Neuron (in vitro differentiated cells): ENCODE results near the gene AATK.

Experiments
- H2AFZ ChIP-seq: one replicate; pipeline ENCODE4 v1.6.1; 2013; ENCODE audit warnings: low read depth, mild to moderate bottlenecking, inconsistent platforms, low read length, moderate library complexity
- H3K27me3 ChIP-seq: one replicate; pipeline ENCODE4 v1.6.1; 2013; ENCODE audit warnings: low read length; ENCODE audit not compliant: insufficient read depth
- H3K36me3 ChIP-seq: one replicate; pipeline ENCODE4 v1.6.1; 2013; ENCODE audit warnings: low read length; ENCODE audit not compliant: insufficient read depth
- H3K4me1 ChIP-seq: one replicate; pipeline ENCODE4 v1.6.1; 2013; ENCODE audit warnings: low read length; ENCODE audit not compliant: insufficient read depth
- H3K4me3 ChIP-seq: 2 replicates; pipeline ENCODE4 v1.5.1; 2013; ENCODE audit warnings: mild to moderate bottlenecking, low read length, moderate library complexity
- H3K9me3 ChIP-seq: one replicate; pipeline ENCODE4 v1.6.1; 2013; ENCODE audit warnings: low read length

AATK gene

DNA sequence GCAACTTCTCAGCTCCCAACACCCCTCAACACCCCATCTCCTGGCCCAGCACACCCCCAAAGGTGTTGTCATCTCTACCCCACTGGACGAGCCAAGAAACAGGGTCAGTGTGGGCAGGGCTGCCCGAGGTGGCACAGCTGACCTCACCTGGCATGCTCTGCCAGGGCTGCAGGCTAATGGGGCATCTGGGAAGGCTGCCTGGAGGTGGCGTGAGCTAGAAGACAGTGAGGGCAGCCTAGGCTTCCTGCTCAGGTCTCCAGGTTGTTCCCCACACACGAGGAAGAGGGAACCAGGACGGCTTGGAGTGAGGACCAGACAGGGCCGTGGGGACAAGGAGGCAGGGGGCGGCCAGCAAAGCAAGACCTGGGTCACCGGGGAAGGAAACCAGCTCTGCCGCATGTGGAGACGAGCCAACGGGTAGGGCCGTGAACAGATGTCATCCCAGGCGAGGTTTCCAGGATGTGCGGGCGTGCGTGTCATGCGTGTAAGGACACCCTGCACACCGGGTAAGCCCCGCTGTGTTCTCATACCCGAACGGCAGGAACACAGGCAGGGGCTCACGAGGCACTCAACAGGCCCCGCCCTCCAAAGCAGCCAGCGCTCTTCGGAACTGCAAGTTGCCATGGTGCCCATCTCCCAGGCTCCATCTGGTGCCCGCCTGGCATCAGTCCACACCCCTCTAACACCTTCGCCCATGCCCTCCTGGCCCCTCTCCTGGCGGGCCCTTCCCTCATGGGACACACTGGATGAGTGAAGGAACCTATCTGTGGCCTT, 30.3 kb downstream of the AATK start:
- no peaks in the 10 kb centered on the region for H3K9me3 ChIP-seq
- no peak overlapping the region for H2AFZ ChIP-seq
- H3K36me3 ChIP-seq, result no peaks in the 10 kb centered on the region
- peaks cover 21% of the 10 kb centered on the region for H3K4me1 ChIP-seq
- no peaks in the 10 kb centered on the region for H3K27me3 ChIP-seq
- no peak overlapping the region for H3K4me3 ChIP-seq

DNA sequence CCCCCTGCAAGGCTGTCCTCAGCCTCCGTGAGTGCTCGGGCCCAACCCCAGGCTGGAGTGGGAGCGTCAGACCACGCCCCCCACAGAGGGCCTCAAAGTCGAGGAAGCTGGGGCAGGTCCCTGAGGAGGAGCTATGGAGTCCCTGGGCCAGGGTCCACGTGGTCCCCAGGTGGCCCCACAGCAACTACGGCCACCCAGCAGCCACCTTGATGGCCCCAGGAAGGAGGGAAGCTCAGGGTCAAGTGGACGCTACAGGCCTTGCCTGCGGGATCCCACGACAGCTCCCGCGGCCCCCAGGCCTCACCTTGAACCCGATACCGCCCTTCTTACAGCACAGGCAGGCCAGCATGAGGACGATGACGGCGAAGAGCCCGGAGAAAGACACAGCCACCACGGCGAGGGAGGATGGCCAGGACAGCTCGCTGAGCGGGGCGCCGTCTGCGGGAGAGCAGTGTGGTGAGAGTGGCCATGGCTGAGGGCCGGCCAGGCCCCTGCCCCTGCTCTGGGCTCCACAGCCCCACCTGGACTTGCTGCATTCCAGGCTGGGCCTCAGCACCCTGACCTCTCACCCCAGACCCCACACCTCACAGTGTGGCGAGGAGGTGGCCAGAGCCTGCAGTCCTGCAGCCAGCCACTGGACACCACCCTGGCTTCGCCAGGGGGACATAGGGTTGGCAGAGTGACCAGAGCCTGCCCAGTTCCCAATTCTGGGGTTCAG, 31.8 kb downstream of the AATK start:
- no peaks in the 10 kb centered on the region for H3K9me3 ChIP-seq
- no peak overlapping the region for H3K4me3 ChIP-seq
- no peaks in the 10 kb centered on the region for H3K27me3 ChIP-seq
- H3K4me1 ChIP-seq, result peaks cover 35% of the 10 kb centered on the region
- no peak overlapping the region for H2AFZ ChIP-seq
- no peaks in the 10 kb centered on the region for H3K36me3 ChIP-seq

DNA sequence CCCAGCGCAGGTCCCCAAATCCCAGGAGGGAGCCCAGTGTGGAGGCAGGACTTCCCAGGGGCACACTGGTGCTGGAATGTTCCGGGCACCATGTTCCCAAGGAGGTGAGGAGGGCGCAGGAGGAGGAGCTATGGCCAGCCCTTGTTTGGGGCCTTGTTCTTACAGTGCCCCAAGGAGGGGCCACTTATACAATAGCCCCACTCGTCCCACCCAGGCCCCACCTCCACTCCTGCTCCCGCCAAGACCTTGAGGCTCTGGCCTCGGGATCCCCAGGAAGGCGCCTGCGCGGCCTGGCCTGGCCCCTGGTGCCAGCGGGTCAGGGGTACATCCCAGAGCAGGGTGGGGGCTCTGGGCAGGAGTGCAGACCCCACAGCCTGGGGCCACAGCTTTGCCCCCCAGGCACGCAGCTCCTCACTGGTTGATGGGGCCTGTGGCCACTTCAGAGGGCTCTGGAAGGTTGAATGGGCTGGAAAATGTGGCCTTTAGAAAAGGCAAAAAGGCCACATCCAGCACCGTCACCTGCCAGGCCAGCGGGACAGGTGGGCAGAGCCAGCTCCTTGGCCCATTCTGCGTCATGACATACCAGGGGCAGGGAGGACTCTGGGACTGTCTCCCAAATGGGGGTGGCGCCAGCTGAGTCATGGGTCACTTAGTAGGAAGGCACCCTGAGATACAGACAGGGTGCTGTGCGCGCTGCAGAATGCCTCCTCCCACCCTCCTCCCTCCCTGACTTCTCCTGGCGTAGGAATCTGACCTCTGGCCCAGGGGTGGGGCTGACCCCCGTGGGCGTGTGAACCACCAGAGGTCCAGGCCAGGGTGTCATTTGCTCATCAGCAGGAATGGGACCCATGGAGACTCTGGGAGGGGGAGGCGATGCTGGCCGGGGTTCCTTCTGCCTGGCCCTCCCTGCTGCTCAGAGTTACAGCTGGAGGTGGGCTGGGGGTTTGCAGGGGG, 33.0 kb downstream of the AATK start:
- Histone ChIP-seq H2AFZ (no peak overlapping the region), H3K9me3 (no peaks in the 10 kb centered on the region), H3K27me3 (no peaks in the 10 kb centered on the region), H3K4me3 (no peak overlapping the region), H3K4me1 (peaks cover 39% of the 10 kb centered on the region), H3K36me3 (no peaks in the 10 kb centered on the region)

DNA sequence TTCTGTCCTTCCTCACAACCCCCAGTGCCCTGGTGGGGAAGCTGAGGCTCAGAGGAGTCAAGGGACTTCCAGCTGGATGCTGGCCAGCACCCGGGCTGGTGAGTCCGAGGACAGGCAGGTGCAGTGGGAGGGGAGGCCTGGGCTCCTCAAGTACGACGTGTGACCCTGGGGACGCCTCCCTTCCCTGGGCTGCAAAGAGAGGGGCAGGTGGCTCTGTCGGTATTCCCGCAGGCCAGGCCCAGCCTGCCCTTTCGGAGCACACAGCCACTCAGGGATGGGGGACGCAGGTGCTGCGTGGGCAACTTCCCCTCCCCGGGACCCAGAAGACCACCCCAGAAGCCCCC, 33.9 kb downstream of the AATK start:
- H3K4me3 ChIP-seq, result no peak overlapping the region
- H2AFZ ChIP-seq, result no peak overlapping the region
- no peaks in the 10 kb centered on the region for H3K27me3 ChIP-seq
- no peaks in the 10 kb centered on the region for H3K9me3 ChIP-seq
- H3K4me1 ChIP-seq, result peaks cover 44% of the 10 kb centered on the region
- no peaks in the 10 kb centered on the region for H3K36me3 ChIP-seq

DNA sequence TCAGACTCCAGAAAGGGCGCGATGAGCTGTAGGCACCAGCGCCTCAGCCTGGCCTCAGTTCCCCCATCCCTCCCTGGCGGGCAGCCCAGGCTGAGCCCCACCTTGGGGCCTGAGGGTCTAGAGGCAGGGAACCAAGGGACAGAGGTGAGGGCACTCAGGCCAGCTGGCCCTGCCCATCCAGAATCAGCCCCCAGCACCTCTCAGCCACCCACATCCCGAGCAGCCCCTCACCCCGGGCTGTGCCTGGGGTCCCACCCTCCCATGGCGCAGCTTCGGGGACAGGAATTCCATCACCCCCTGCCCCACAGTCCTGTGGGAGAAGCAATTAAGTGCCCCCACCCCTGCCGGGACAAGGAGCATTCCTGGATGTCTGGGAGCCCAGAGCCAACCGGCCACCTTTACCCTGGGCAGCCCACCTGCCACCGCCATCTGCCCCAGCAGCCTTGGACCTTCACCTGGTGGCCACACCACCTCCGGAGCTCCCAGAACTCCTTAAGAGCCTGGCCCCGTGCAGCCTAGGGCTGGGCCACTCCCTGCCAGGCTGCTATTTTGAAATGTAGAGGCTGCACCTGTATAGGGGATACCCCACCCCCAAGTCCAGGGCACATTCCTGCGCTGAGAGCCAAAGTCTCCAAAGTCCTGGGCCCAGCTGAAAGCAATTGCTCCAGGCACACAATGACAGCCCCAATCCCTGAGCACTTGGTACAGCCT, 34.4 kb downstream of the AATK start:
- Histone ChIP-seq H3K4me1 (peaks cover 48% of the 10 kb centered on the region), H3K27me3 (no peaks in the 10 kb centered on the region), H3K36me3 (no peaks in the 10 kb centered on the region), H3K4me3 (no peak overlapping the region), H2AFZ (no peak overlapping the region), H3K9me3 (no peaks in the 10 kb centered on the region)

DNA sequence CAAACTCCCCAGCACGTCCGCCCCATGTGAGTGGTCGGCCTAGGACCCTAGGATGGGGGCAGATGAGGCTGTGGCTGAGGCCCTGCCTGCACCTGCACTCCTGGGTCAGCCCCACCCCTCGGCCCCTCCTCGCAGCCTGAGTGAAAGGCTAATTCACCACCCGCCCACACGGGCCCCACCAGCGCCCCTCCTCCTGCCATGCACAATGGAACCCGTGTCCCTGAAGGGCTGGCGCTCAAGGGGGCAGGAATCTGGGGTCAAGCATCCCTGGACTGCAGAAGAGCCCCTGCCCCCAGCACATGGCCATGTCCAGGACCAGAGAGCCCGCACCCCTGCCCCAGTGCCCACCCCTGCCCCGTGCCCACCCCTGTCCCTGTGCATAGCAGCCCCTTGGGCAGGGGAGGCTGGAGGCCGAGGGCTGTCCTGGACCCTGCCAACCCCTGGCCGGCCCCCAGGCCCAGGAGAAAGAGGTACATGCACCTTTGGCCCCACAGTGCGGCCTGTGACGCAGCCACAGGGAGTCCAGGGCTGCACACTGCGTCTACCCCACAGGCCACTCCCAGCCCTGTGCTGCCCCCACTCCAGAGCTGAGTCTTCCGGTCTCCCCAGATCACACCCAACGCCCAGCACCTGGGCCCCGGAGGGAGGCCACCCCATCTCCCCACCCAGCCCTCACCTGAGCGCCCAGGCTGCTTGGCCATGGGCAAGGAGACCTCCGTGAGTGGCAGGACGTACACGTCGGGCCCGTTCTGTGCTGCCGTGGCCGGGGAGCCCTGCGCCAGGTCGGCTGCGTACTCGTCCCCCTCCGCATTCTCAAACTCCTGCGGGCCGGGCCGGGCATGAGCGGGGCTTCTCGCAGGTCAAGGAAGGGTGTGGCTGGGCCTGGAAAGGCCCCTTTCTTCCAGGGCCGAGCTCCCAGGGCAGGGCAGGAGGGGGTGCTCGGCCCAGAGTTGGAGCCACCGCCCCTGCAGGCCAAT, 35.3 kb downstream of the AATK start:
- no peaks in the 10 kb centered on the region for H3K36me3 ChIP-seq

DNA sequence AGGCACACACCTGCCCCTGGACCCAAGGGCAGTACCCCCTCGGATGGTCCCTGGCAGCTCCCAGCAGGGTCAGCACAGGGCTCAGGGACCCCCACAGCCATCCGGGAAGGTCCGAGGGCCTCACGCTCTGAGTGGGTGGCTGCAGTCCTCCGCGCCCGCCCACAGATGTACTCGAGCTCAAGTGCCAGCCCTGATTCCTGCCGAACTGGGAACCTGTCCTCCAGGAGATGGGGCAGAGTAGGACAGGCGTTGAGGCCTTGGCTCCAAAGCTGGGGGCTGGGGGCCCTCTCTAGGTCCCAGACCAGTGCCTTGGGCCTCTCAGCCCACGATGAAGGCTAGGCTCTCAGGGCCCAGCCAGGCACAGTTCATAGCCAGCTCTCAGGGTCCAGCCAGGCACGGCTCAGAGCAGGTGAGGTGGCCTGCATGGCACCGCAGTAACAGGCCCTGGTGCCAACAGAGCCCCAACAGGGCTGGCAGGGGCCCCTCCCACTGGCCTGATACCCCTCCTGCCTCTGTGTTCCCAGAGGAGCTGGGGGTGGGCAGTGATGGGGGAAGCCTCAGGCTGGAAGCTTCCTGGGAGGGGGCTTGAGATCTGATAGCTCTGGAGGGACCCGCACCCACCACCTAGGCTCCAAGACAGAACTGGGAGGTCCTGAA, 36.2 kb downstream of the AATK start:
- Histone ChIP-seq H3K9me3 (no peaks in the 10 kb centered on the region), H3K36me3 (no peaks in the 10 kb centered on the region), H3K27me3 (no peaks in the 10 kb centered on the region), H2AFZ (no peak overlapping the region), H3K4me1 (peaks cover 53% of the 10 kb centered on the region), H3K4me3 (no peak overlapping the region)

More for the DNA sequence above, 35.3 kb downstream of the AATK start:
- Histone ChIP-seq H3K4me1 (peaks cover 53% of the 10 kb centered on the region), H2AFZ (no peak overlapping the region), H3K9me3 (no peaks in the 10 kb centered on the region), H3K4me3 (no peak overlapping the region), H3K27me3 (no peaks in the 10 kb centered on the region)

DNA sequence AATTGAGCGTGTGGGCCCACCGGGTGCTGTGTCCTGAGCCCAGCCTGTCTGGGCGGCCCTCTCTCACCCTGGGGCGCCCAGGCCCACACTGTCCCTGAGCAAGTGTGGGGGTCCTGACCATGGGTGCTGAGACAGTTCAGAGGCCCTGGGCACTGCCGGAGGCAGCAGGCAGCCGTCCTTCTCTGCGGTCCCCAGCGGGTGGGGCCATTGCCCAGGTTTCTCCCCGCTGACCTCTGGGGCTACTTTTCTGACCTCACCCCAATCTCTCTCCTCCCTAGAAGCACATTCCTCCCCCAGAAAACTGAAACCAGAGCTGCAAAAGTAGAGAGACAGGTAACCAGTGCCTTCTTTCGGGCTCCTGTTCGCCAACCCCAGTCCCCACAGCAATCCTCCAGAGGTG, 36.7 kb downstream of the AATK start:
- H3K4me3 ChIP-seq, result no peak overlapping the region
- no peaks in the 10 kb centered on the region for H3K27me3 ChIP-seq
- H3K36me3 ChIP-seq, result no peaks in the 10 kb centered on the region
- H3K9me3 ChIP-seq, result no peaks in the 10 kb centered on the region
- peaks cover 53% of the 10 kb centered on the region for H3K4me1 ChIP-seq
- H2AFZ ChIP-seq, result no peak overlapping the region

DNA sequence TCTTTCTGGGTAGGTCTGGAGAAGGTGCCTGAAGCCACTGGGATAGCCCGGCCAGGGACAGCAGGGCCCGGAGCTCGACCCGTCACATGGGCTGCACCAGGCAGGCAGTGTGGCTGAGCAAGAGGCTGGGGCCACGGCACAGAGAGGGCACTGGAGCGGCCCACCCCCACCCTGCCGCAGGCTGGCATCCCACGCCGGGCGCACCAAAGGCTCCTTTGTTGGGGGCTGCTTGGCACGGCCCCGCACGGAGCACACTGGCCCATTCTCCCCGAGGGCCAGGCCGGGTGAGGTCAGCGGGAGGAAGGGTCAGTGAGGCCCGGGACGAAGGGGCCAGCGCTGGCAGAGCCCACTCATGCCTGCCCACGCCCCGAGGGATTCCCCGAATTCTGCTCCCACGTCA, 37.2 kb downstream of the AATK start:
- Histone ChIP-seq H3K4me1 (peaks cover 53% of the 10 kb centered on the region), H3K4me3 (no peak overlapping the region), H3K27me3 (no peaks in the 10 kb centered on the region), H3K36me3 (no peaks in the 10 kb centered on the region), H3K9me3 (no peaks in the 10 kb centered on the region), H2AFZ (no peak overlapping the region)

DNA sequence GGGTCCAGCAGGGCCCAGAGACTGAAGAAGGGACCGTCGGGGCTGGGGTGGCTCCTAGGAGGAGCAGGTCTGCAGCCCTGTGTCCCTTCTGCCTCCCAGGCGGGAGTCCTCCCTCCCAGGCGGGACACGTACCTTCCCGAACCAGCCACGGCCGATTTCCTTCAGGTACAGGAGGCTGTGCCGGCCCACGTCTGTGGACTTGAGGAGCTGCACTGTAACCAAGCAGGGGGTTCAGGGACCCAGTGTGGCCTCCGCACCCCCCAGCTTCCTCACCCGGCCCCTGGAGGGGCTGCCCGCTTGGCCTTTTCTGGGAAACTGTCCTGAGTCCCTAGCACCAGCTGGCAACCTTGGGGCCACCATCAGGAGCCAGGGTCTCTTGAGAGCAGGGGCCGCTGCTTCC, 37.7 kb downstream of the AATK start:
- no peaks in the 10 kb centered on the region for H3K9me3 ChIP-seq
- no peaks in the 10 kb centered on the region for H3K36me3 ChIP-seq
- no peak overlapping the region for H3K4me3 ChIP-seq
- peaks cover 50% of the 10 kb centered on the region for H3K4me1 ChIP-seq
- H3K27me3 ChIP-seq, result no peaks in the 10 kb centered on the region
- H2AFZ ChIP-seq, result no peak overlapping the region

DNA sequence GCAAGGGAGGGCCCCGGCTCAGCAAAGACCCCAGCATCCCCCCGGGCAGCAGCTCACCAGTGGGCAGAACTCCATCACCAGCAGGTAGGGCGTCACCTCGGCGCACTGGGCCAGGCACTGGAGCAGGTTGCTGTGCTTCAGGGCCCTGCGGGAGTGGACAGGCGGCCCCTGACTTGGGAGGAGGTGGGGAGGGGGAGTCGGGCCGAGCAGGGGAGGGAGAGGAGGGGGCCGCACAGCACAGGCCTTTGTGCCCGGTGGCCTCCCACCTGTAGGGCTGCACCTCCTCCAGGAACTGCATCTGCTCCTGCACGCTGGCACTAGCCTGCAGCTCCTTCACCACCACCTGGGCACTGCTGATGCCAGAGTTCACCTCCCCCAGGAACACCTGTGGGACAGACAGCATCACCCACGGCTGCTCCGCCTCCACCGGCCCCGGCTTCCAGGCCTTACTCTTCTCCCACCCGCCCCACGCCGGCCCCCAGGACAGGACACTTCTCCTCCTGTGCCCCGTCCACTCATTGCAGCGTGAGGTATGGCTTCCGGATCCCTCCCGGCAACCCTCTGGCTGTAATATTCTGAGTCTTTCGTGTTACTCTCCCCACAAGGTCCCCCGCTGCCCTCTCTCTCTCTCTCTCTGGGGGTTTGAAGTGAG, 38.4 kb downstream of the AATK start:
- Histone ChIP-seq H3K4me1 (peaks cover 43% of the 10 kb centered on the region), H3K27me3 (no peaks in the 10 kb centered on the region), H3K36me3 (no peaks in the 10 kb centered on the region), H3K9me3 (no peaks in the 10 kb centered on the region), H3K4me3 (no peak overlapping the region), H2AFZ (no peak overlapping the region)
